ENCODE data around the gene FAM219A.
"Not testable (repeated sequence)": the region's sequence is repeated elsewhere in the genome, so short reads cannot be mapped to it uniquely, and the experiment has no call there.

FAM219A gene

DNA sequence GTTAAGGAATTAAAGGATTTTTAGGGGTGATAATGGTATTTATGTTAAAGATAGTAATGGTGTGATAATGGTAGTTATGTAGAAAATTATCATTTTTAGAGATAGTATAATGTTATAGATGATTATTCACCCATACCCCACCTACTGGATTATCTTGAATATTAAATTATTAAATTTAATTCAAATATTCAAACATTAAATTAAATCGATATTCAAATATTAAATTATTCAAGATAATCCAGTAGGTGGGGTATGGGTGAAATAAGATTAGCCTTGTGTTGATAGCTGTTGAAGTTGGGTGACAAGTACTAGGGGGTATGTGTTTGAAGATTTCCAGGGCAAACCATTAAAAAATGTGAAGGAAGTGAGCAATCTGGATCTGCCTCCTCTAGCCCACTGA lies 15.6 kb downstream of the FAM219A start:
- no peak for DNase-seq

DNA sequence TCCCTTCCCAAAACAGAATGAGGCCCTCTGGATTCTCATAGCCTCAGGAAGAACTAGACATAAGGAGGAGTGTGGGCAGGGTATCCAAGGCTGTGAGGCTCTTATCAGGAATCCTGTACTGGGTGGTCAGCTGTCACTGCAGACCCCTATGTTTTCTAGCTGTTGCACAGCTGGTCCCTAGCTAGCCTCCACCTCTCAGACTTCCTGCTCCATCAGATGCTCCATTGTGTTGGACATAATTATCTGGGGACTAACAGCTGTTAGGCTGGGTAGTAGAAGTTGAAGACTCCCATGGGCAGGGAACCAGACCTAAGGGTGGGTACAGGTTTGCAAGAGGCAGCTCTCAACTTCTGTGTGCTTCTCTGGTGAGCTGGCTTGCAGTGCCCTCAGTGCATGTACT lies 18.4 kb downstream of the FAM219A start:
- DNase-seq, result no peak

DNA sequence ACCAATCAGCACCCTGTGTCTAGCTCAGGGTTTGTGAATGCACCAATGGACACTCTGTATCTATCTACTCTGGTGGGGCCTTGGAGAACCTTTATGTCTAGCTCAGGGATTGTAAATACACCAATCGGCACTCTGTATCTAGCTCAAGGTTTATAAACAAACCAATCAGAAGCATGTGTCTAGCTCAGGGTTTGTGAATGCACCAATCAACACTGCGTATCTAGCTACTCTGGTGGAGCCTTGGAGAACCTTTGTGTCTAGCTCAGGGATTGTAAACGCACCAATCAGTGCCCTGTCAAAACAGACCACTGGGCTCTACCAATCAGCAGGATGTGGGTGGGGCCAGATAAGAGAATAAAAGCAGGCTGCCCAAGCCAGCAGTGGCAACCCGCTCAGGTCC lies 19.9 kb downstream of the FAM219A start:
- not testable (repeated sequence) for DNase-seq

DNA sequence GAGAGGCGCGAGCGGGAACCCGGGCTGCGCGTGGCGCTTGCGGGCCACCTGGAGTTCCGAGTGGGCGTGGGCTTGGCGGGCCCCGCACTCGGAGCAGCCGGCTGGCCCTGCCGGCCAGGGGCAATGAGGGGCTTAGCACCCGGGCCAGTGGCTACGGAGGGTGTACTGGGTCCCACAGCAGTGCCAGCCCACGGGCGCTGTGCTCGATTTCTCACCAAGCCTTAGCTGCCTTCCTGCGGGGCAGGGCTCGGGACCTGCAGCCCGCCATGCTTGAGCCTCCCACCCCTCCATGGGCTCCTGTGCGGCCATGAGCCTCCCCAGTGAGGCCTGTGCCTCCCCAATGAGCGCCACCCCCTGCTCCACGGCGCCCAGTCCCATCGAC lies 20.5 kb downstream of the FAM219A start:
- not testable (repeated sequence) for DNase-seq

DNA sequence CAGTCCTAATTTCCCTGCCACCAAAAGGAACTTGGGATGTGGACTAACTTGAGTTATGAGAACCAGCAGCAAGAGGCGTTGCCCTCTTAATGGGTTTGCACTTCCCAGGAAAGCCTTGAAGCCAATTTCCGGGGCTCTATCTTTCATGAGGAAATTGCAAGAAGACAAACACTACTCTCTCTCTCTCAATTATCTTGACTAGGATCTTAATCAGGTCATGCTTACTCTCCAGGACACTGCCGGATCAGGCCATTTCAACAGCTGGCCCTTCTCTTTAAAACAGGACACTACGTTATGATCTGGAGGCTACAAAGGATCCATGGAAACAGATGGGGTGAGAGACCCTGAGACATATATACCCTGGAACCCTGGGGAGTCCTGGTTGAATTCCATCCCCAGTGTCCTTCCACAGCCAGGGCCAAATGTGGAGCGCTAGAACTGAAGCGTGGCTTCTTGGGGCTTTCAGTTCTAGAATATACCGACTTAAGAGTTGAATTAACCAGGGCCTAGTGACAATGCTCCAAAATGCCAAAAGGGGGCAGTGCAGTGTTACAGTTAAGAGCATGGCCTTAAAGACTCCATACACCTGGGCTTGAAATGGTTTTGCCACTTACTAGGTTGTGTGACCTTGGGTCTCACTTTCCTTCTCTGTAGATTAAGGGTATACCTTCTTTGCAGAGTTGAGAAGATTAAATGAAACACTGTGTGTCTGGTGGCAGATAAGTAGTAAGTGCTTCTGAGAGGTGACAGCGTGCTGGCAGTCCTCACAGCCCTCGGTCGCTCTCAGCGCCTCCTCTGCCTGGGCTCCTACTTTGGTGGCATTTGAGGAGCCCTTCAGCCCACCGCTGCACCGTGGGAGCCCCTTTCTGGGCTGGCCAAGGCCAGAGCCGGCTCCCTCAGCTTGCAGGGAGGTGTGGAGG lies 21.1 kb downstream of the FAM219A start:
- peak; percentile 63 to 68 for DNase-seq

DNA sequence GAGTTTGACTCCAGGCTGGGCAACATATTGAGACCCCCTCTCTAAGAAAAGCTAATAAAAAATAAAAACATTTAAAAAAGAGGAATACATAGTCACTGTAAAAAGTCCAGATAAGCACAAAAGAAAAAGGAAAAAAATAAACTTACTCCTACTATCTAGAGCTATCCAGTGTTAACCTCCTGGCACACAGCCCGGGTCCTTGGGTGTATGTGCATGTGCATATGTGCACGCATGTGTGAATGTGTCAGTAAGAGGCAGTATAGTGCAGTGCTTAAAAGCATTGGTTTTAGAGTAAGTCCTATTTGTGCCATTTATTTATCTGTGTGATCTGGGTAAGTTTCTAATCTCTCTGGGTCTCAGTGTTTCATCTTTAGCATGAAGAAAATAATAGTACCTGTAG lies 26.7 kb downstream of the FAM219A start:
- no peak for DNase-seq

DNA sequence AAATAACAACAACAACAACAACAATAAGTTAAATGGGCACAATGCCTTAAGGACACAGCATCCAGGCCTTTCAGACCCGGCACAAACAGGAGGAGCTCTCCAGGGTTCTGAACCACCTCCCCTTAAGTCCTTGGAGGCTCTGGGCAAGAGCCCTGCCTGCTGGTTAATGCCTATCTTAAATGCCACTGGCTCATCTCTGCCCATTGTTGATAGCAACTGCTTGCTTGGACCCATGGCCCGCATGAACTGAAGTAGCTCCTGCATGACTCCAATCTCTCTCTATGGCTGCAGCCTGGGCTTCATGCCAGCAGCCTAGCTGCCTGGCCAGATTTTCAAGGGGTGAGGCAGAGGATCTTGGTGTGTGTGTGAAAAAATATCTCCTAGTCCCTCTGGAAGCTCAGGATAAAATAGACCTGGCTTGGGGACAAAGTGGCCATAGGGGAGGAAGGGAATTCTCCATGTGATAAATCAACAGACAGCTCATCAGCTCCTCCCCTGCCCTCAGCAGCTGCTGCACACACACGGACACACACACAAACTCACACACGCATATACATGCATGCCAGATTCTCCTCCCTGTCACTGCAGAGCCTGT lies 27.4 kb downstream of the FAM219A start:
- peak; percentile 8 to 22 for DNase-seq

DNA sequence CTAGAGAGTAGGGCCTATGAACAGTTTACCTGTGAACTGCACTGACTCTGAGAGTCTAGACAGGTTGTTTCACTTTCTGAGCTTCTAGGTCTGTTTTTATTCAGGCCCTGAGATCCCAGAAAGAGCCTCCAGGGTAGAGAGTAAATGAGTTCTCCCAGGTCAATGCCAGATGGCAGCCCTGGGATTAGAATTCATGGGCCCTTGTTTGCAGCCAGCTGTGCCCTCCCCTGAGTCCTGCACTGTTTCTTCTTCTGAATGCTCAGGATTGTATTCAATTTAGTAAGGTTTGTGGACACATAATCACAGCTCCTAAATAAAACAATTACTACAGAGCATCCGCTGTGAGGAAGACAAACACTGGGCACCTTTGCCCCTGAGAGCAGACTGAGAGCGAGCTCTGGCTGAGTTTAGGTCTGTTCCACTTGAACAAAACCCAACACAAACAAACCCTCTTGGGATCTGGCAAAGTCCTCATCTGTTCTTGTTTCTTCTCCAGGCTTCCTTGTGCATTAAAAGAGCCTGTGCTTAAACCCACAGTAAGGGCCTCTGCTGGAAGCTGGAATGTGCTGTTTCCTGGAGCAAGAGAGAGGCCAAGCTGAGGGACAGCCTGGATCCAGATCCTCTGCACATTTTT lies 29.9 kb downstream of the FAM219A start:
- DNase-seq, result no peak

DNA sequence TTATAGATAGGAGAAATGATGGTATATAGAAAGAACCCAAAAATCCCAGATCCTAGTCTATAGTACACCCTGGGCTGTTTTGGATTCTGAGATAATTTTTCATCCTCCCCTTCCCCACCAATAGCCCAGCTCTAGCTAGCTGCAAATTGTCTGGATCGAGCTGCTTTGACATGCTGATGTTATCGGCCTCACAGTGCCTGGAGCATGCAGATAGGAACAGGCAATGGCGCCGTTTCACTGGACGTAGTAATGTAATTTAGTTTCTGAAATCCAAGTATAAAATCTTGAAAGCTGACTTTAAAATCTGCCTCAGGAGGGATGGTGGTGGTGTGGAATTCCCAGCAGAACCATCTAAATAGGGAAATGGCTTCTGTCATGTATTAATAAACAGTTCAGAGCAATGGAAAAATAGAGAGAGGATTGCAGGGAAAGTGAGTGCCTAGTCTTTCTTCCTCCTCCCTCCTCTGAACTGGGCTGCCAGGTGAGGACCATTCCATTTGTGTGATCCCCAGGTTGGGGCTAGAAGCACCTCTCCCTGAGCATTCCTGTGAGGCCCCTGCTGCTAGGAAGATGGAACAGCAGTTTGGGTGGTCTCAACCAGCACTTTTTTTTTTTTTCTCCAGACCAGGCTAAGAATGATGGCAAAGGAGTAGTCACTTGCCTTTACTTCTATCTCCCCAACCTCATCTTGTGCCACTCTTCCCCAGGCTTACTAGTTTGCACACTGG lies 31.9 kb downstream of the FAM219A start:
- no peak for DNase-seq

DNA sequence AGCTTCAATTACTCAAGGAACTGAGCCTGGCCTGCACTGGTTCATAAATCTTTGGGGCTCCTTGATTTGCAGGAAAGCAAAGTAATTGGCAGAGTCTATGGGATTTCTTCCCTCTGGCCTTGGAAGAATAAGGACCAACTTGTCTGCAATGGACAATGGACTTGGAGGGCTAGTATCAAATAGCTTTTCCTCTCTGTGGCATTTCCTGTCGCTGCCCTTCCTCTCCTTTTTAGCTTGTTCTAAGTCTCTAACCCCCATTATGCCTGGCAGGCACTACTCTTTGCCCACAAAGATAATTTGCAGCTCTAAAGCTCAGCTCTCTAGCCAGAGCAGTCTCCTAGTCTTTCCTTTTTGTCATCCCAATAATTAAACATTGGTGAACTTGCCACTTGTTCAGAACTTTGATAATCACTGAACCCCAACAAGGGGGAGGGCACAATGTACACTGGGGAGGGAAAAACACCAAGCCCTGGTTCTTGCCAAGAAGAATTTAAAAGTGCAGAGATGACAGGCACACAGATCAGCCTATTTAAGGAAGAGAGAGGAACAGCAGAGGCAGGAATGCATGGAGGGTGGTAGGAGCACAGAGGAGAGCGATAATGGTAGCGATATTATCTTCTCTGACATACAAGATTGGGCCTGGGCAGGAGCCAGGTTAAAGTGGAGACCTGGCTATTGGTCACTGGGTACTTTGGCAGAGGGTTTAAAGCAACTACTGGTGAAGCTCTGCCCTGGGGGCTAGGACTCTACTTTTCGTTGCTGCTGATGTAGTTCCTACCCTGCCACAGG lies 38.5 kb downstream of the FAM219A start:
- no peak for DNase-seq

DNA sequence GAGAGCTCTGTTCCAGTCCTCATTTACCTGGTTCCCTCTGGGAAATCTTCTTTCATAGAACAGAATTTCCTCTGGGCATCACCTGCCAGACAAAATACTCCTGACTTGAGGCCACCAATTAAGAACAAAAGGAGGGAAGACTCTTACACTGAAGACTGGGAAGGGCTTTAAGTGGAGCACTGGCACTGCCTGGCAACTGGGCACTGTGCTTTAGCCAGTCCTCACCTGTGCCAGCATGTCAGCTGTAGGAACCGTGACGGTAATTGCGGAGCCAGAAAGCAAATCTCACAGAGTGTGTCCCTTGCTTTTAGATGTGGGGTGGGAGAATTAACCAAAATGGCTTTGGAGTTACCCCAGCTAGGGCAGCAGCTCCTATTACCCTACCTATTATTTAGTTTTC lies 40.6 kb downstream of the FAM219A start:
- DNase-seq, result no peak

DNA sequence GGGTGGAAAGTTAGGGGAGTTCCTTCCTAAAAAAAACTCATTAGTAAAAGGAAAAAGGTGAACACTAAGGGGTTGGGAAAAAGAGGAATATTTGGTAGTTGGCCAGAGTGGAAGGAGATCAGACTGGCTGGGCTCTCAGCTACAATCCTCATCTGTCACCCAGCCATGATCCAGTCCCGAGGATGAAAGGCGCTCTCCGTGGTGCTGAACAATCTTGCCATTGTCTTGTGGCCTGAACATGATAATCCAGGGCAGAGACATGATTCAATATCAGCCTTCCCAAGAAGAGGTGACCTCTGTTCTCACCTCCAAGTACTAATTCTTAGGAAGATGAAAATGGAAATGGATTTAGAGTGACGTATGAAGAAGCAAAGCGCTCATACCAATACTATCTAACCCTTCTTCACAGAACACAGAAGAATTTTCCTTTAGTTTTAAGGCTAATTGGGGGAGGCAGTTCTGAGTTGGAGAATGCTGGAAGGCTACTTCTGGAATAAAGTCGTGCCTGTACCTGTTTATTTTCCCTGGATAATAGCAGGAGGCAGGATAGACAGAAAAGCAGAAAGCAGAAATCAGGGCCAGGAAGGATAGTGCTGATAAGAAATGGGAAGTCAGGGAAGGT lies 45.0 kb downstream of the FAM219A start:
- DNase-seq, result peak; percentile 54 to 66

DNA sequence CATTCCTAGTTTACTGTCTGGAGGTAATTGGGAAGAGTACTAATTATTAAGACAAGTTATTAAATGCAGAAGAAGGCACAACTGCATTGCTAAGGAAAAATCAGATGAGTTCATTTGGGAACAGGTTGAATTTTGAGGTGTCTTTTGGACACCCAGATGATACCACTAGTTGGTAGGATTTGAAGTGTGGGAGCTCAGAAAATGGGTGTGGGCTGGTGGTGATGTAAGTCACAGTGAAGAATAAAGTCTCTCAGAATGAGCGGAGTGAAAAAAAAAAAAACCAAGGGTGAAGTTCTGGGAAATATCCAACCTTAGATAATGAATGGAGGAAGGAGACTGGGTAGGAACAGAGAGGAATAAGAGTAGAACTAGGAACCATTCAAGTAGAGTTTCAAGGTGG lies 46.0 kb downstream of the FAM219A start:
- DNase-seq, result no peak

DNA sequence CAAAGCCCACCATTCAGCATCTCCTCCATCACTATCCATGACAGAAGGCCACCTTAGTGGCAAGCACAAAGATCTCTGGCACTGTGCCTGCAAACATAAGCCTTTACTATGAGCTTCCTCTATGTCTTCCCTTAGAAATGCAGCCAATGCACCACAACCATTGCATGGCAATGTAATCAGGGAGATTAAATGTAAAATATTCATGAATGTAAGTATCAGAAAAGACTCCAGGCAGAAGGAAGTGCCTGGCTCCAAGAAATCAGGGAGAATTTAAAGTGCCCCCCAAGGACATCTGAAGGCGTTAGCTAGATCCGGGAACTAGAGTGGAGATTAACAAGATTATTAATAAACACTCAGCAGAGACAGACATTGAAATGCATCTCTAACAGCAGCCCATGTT lies 49.2 kb downstream of the FAM219A start:
- DNase-seq, result no peak

DNA sequence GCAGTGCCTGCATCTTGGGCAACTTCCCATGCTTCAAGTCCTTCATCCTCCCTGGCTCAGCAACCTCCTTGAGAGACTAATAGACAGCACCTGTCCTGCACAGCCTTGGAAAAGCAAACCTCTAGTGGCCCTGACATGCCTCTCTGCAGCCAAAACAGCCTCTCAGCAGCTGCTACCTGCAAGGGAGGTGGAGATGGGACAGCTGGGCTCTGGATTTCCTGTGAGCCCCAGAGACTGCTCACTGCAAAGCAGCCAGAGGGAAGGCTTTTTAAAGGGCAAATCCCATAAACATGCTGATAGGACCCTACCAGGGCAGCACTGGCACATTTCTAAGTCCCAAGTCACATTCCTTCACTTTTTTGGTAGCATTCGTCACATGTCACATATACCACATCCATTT lies 50.2 kb downstream of the FAM219A start:
- no peak for DNase-seq

DNA sequence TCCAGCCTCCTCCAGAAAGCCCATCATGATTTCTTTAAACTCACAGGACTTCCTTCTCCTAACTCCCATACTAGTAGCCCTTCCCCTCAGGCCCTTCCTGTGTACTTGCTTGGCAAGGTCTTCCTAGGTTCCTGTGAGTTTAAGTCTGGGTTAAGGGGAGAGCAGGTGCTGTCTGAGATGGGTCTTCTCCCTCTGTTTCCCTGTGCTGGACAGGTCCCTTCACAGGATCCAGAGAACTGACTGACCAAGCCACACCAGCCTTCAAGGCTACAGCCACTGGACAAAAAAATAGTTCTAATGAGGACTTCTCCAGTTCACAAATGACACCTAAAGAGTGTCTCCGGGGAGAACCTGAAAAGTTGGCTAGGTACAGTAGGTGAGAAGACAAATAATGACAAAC lies 52.2 kb downstream of the FAM219A start:
- DNase-seq, result no peak

DNA sequence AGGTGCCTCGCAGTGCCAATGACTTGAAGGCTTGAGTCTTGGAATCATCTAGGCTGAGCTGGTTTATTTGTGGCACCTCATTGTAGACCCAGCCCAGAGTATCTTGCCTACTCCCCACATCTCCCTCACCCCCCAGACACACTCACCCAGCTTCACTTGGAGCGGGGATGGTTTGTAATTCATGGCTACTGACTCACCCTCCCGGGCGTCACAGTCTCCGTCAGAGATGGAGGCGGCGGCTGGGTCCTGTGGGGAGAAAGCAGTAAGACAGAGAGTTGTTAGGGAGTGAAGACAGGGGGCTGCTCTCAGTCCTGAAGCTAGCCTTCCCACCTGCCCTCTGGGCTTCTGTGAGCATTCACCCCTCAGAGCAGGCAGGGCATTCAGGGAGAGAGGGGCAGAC lies 52.7 kb downstream of the FAM219A start:
- no peak for DNase-seq

DNA sequence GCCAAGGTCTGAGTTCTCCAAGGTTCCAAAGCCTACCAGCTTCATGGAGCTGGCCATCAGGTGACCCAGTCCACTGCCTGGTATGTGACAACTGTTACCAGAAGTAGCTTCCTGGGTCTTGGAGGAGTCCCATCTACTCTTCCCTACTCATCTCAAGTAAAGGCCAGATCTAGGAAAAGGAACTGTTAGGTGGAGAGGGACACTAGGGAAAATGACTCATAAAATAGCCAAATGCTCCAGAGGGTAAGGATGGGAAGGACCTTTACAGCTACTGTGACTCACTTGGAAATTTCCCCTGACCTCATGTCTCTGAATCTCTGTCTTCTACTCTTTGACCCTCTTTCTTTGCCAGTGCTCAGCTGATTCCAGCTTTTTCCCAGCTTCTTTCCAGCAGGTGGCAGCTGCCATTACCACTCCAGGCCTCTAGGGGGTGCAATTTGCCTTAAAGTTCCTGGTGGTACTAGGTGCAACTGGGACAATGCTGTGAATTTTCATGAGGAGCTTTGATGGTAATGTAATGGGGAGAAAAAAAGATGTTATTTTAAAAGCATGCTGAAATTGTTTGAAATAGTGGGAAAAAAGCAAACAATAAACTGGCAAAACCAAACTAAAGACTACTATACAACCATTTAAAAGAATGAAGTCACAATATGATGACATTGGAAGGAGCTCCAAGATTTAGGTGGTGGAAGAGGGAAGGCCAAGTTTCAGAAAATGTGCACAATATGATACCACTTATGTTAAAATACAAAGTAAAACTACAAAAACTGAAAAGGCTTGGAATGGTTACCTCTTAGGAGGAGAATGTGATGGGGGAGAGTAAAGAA lies 54.6 kb downstream of the FAM219A start:
- peak; percentile 63 to 74 for DNase-seq

DNA sequence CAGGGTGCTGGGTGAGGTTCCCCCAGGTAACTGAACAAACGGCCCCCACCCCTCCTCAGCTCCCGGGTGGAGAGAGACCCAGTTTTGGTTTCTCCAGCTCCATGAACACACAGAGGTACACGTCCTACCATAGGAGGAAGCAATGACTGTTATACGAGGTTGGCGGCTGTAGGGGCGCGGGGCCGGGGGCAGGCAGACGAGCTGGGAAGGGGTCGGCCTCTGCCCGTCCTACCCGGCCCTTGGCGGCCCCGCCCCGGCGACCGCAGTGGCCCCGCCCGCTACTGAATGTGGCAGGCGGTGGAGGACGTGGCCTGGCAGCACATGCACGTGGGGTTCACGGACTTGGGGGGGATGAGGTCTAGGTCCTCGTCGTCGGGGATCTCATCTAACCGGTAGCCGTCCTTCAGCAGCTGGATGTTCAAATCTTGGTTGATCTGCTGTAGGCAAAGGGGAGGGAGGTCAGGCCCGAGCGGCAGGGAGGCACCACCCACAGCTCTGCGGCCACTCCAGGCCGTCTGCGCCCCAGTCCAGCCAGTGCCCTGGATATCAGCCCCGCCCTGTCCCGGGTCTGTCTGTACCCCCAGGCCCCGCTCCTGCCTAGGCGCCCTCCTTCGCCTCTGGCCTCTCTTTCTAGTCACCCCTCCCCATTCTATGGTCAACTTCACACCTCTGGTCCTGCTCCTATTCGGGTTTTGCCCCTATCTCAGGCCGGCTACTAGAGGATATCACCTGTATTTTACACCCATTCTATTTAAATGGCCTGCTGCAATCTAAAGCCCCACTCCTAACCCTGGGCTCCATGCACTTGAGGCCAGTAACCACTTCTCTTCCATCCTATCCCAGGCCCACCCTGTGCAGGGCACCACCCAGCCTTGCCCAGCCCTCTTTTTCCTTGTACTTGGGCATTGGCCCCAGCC lies 57.4 kb downstream of the FAM219A start:
- DNase-seq, result no peak

DNA sequence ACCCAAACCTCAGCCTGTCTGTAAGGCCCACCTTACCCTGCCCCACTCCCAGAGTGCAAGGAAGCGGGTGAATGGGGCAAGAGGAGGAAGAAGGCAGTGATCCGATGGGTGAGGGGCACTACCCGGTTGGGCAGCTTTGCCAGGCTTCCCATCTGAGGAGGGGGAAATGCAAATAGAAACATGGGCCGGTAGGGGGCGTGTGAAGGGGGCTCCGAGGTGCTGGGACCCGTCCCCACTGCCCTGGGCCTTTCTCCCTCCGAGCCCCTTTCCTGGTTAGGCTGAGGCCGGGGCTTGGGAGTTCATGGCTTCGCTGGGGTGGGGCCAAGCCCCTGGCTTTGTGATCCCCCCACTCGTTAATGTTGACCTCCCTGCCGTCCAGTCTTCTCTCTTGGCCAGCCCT lies 58.1 kb downstream of the FAM219A start:
- DNase-seq, result no peak
